GM19455 (cell line): ENCODE results near the gene KNDC1.
"Not testable (repeated sequence)": the region's sequence is repeated elsewhere in the genome, so short reads cannot be mapped to it uniquely, and the experiment has no call there.

Experiments used
- ATAC-seq: cut with Tn5 transposase; IDR thresholded peaks from one replicate; pipeline ENCODE4 v1.9.1; 2021; ENCODE audit not compliant: unreplicated experiment

KNDC1 gene

GRCh38 chr10:133141144-133141957, 18.7 kb upstream of the KNDC1 start:
- ATAC-seq: no peak

- no peak for ATAC-seq
Observed at GRCh38 chr10:133141958-133142340, 18.1 kb upstream of the KNDC1 start.

- no peak for ATAC-seq
Observed at GRCh38 chr10:133142523-133143199, 17.4 kb upstream of the KNDC1 start.

- ATAC-seq: no peak
Observed at GRCh38 chr10:133143200-133143533, 16.9 kb upstream of the KNDC1 start.

- no peak for ATAC-seq
Observed at GRCh38 chr10:133143546-133143945, 16.5 kb upstream of the KNDC1 start.

GRCh38 chr10:133144771-133145170, 15.2 kb upstream of the KNDC1 start:
- no peak for ATAC-seq

GRCh38 chr10:133150226-133150625, 9.8 kb upstream of the KNDC1 start:
- no peak for ATAC-seq

GRCh38 chr10:133150656-133151055, 9.4 kb upstream of the KNDC1 start:
- no peak for ATAC-seq

- not testable (repeated sequence) for ATAC-seq
Observed at GRCh38 chr10:133151071-133151470, 8.9 kb upstream of the KNDC1 start.

- ATAC-seq: no peak
Observed at GRCh38 chr10:133151543-133151972, 8.5 kb upstream of the KNDC1 start.

- no peak for ATAC-seq
Observed at GRCh38 chr10:133154411-133154810, 5.6 kb upstream of the KNDC1 start.

GRCh38 chr10:133154996-133155778, 4.8 kb upstream of the KNDC1 start:
- ATAC-seq: no peak

GRCh38 chr10:133156674-133157579, 3.1 kb upstream of the KNDC1 start:
- ATAC-seq: no peak

- ATAC-seq: no peak
Observed at GRCh38 chr10:133157662-133158436, 2.2 kb upstream of the KNDC1 start.

GRCh38 chr10:133158437-133158755, 1.6 kb upstream of the KNDC1 start:
- ATAC-seq: no peak

- no peak for ATAC-seq
Observed at GRCh38 chr10:133158756-133159610, 1.0 kb upstream of the KNDC1 start.

- no peak for ATAC-seq
Observed at GRCh38 chr10:133159611-133159949, 439 bp upstream of the KNDC1 start.

- no peak for ATAC-seq
Observed at GRCh38 chr10:133160826-133161471, 930 bp downstream of the KNDC1 start.
